HepG2 (cell line): ENCODE measurements around the gene SOBP. TPM values are rescaled to one million over a fixed set of nuclear protein-coding genes. Genes with fewer than 3 reads are reported as not detected.
A peak's percentile ranks its signal among the peaks of the same experiment; 100 is the strongest.

Experiments
- HNRNPK ChIP-seq: fragments of 200-400 bp; formaldehyde crosslinking; IDR thresholded peaks from 2 replicates; pipeline ENCODE4 v1.6.1; 2018; ENCODE audit warnings: low read length, low read depth, moderate library complexity, mild to moderate bottlenecking; ENCODE audit not compliant: poor library complexity, severe bottlenecking
- HOXA5 ChIP-seq: sonication (generic); formaldehyde crosslinking; IDR thresholded peaks from 2 replicates; pipeline ENCODE4 v1.4.0; 2020; ENCODE audit warnings: missing genetic modification reagents
- IKZF1 ChIP-seq: fragments of 450-650 bp; IDR thresholded peaks from 2 replicates; pipeline ENCODE4 v1.7.1; 2016
- MED13 ChIP-seq: sonication (generic); formaldehyde crosslinking; IDR thresholded peaks from 2 replicates; pipeline ENCODE4 v1.5.0; 2020; ENCODE audit warnings: missing genetic modification reagents
- PAF1 ChIP-seq: IDR thresholded peaks from 2 replicates; pipeline ENCODE4 v1.6.1; 2016; ENCODE audit warnings: missing genetic modification reagents, missing compliant biosample characterization
- RAD51 ChIP-seq: fragments of 450-650 bp; IDR thresholded peaks from 2 replicates; pipeline ENCODE4 v1.6.1; 2016; ENCODE audit warnings: borderline replicate concordance
- SAP130 ChIP-seq: IDR thresholded peaks from 2 replicates; pipeline ENCODE4 v1.6.1; 2016; ENCODE audit warnings: low read depth
- SATB2 ChIP-seq: sonication (generic); formaldehyde crosslinking; IDR thresholded peaks from 2 replicates; pipeline ENCODE4 v1.5.0; 2020; ENCODE audit warnings: missing genetic modification reagents
- TAF1 ChIP-seq: sonication (generic); formaldehyde crosslinking; IDR thresholded peaks from 2 replicates; pipeline ENCODE4 v1.4.0; 2020; ENCODE audit warnings: missing genetic modification reagents
- TCF7 ChIP-seq: sonication (generic); IDR thresholded peaks from 2 replicates; pipeline ENCODE4 v1.6.1; 2016; ENCODE audit warnings: antibody characterized with exemption, low read depth
- TGIF2 ChIP-seq: IDR thresholded peaks from 2 replicates; pipeline ENCODE4 v1.6.1; 2016; ENCODE audit warnings: control low read depth, missing compliant biosample characterization
- TP53 ChIP-seq: sonication (generic); formaldehyde crosslinking; conservative IDR thresholded peaks from 2 replicates; pipeline ENCODE4 v1.4.0; 2020; ENCODE audit warnings: missing genetic modification reagents
- ZBTB21 ChIP-seq: sonication (generic); formaldehyde crosslinking; IDR thresholded peaks from 2 replicates; pipeline ENCODE4 v1.4.0; 2020; ENCODE audit warnings: missing genetic modification reagents
- ZBTB38 ChIP-seq: sonication (generic); formaldehyde crosslinking; IDR thresholded peaks from 2 replicates; pipeline ENCODE4 v1.5.1; 2020; ENCODE audit warnings: mild to moderate bottlenecking, missing genetic modification reagents
- ZBTB7B ChIP-seq: sonication (generic); formaldehyde crosslinking; IDR thresholded peaks from 2 replicates; pipeline ENCODE4 v1.4.0; 2020; ENCODE audit warnings: missing genetic modification reagents
- ZNF432 ChIP-seq: sonication (generic); formaldehyde crosslinking; IDR thresholded peaks from 2 replicates; pipeline ENCODE4 v1.5.0; 2020; ENCODE audit warnings: missing genetic modification reagents, mild to moderate bottlenecking, borderline replicate concordance
- ZNF484 ChIP-seq: sonication (generic); formaldehyde crosslinking; IDR thresholded peaks from 2 replicates; pipeline ENCODE4 v1.5.1; 2020; ENCODE audit warnings: mild to moderate bottlenecking, low read depth, missing genetic modification reagents, borderline replicate concordance
- ZNF567 ChIP-seq: sonication (generic); formaldehyde crosslinking; IDR thresholded peaks from 2 replicates; pipeline ENCODE4 v1.8.1; 2023; ENCODE audit warnings: mild to moderate bottlenecking, missing genetic modification reagents, borderline replicate concordance
- ZNF615 ChIP-seq: sonication (generic); formaldehyde crosslinking; IDR thresholded peaks from 2 replicates; pipeline ENCODE4 v1.5.0; 2020; ENCODE audit warnings: mild to moderate bottlenecking, missing genetic modification reagents, borderline replicate concordance
- polyA plus RNA-seq, 8 experiments: library from polyadenylated mRNA; depleted of rRNA in 3 of 8; stranded (reverse) in 7 of 8; unstranded in 1 of 8; fragments of >200 nt; fragmentation: Illumina TruSeq in 4 of 8; extraction: Trizol in 4 of 8; gene quantifications; 2 replicates each; pipeline versions ENCODE4 v1.2.1 to v1.2.3, GENCODE V29; 2011 to 2016; ENCODE audit warnings: low read depth in 4 of 8, missing spikeins in 1 of 8, mixed read lengths in 1 of 8; ENCODE audit not compliant: insufficient read depth in 1 of 8
- total RNA-seq, 5 experiments: library from RNA; depleted of rRNA; stranded (reverse); fragments of >200 nt; fragmentation: Illumina TruSeq; extraction: Trizol; gene quantifications; 2 replicates each; pipeline ENCODE4 v1.2.3, GENCODE V29; 2016; ENCODE audit warnings: low read depth in 1 of 5
- TF ChIP-seq, protein P1 (sequence below): sonication (generic); formaldehyde crosslinking; IDR thresholded peaks from 2 replicates; pipeline ENCODE4 v1.8.0; 2022; ENCODE audit warnings: missing genetic modification reagents, mild to moderate bottlenecking, inconsistent platforms, borderline replicate concordance
- TF ChIP-seq, protein P2 (sequence below): sonication (generic); formaldehyde crosslinking; IDR thresholded peaks from 2 replicates; pipeline ENCODE4 v1.4.0; 2020; ENCODE audit warnings: missing genetic modification reagents
- TF ChIP-seq, protein P3 (sequence below): IDR thresholded peaks from 2 replicates; pipeline ENCODE4 v1.4.0; 2020; ENCODE audit warnings: mild to moderate bottlenecking, missing genetic modification reagents
- TF ChIP-seq, protein P4 (sequence below): IDR thresholded peaks from 2 replicates; pipeline ENCODE4 v1.6.1; 2016; ENCODE audit warnings: missing compliant biosample characterization, missing genetic modification reagents, borderline replicate concordance

SOBP gene
- total and polyA plus RNA-seq, 2 of the 13 experiments (the other 11 are each of a cell fraction or from before 2014, with no cell fraction given) = 1.5 to 6.9 TPM

DNA sequence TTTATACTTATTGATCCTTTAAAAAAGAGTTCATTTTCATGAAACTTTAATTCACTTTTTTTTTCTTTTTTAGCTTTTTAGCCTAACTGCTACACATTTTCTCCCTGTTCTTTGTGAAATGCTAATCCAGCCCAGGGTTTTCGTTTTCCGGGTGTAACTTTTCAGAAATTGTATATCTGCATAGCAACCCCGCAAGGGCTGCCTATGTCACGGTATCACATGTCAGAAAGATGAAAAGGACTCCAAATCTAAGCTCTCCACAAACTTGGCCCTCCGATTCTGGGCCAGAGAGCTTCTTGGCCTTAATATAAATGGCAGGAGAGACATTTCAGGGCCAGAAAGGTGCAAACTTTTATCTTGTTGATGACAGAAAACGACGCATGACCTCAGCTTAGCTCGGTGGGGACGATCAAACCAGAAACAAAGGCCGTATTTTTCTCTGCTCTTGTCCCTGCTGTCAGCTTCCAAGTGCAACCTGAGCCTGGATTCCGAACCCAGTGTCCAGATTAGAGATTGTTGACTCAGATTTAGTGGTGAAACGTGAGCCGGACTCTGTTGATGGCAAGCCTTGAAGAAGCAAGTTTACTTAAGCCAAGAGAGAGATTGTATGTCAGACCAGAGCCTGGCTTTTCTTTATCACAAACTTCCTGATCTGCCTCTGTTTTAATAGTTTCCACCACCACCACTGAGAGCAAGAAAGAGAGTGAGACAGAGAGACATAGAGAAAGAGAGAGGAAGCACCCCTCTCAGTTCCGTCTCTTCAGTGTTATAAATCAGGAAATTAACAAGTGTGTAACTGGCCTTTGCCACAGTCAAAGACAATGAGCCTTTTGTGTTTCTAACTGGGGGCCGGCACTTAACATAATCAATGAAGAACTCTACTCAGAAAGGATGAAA lies 176.4 kb downstream of the SOBP start (continued):
- TF ChIP-seq ZBTB21 (CRISPR knock-in tag) = peak; percentile 27; the same call in 1 of the 2 replicates
- TF ChIP-seq ZBTB7B = no peak
- TF ChIP-seq, protein P1, sequence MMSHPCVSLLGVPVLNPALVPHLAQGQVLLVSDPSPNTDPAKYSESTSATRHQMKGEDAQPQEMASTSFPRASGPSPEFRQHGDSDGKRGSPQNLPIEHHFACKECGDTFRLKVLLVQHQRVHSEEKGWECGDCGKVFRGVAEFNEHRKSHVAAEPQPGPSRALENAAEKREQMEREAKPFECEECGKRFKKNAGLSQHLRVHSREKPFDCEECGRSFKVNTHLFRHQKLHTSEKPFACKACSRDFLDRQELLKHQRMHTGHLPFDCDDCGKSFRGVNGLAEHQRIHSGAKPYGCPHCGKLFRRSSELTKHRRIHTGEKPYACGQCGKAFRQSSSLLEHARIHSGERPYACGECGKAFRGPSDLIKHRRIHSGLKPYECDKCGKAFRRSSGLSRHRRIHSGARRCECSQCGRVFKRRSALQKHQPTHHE (CRISPR knock-in tag) = no peak; the same call in 1 of the 2 replicates
- TF ChIP-seq ZNF432 = no peak
- TF ChIP-seq HNRNPK = no peak
- TF ChIP-seq TP53 = no peak
- no peak for TF ChIP-seq ZNF484 (CRISPR knock-in tag)
- 0 out of 2 replicates have a peak, but pooled peaks have one; percentile 32 for TF ChIP-seq TCF7
- no peak for TF ChIP-seq MED13 (CRISPR knock-in tag)
- TF ChIP-seq TAF1 (CRISPR knock-in tag) = peak; percentile 18; the same call in 1 of the 2 replicates
- no peak for TF ChIP-seq IKZF1
- no peak for TF ChIP-seq SATB2 (CRISPR knock-in tag)
- TF ChIP-seq, protein P2, sequence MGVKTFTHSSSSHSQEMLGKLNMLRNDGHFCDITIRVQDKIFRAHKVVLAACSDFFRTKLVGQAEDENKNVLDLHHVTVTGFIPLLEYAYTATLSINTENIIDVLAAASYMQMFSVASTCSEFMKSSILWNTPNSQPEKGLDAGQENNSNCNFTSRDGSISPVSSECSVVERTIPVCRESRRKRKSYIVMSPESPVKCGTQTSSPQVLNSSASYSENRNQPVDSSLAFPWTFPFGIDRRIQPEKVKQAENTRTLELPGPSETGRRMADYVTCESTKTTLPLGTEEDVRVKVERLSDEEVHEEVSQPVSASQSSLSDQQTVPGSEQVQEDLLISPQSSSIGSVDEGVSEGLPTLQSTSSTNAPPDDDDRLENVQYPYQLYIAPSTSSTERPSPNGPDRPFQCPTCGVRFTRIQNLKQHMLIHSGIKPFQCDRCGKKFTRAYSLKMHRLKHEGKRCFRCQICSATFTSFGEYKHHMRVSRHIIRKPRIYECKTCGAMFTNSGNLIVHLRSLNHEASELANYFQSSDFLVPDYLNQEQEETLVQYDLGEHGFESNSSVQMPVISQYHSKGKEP (CRISPR knock-in tag) = no peak
- no peak for TF ChIP-seq ZBTB38 (CRISPR knock-in tag)
- TF ChIP-seq, protein P3, sequence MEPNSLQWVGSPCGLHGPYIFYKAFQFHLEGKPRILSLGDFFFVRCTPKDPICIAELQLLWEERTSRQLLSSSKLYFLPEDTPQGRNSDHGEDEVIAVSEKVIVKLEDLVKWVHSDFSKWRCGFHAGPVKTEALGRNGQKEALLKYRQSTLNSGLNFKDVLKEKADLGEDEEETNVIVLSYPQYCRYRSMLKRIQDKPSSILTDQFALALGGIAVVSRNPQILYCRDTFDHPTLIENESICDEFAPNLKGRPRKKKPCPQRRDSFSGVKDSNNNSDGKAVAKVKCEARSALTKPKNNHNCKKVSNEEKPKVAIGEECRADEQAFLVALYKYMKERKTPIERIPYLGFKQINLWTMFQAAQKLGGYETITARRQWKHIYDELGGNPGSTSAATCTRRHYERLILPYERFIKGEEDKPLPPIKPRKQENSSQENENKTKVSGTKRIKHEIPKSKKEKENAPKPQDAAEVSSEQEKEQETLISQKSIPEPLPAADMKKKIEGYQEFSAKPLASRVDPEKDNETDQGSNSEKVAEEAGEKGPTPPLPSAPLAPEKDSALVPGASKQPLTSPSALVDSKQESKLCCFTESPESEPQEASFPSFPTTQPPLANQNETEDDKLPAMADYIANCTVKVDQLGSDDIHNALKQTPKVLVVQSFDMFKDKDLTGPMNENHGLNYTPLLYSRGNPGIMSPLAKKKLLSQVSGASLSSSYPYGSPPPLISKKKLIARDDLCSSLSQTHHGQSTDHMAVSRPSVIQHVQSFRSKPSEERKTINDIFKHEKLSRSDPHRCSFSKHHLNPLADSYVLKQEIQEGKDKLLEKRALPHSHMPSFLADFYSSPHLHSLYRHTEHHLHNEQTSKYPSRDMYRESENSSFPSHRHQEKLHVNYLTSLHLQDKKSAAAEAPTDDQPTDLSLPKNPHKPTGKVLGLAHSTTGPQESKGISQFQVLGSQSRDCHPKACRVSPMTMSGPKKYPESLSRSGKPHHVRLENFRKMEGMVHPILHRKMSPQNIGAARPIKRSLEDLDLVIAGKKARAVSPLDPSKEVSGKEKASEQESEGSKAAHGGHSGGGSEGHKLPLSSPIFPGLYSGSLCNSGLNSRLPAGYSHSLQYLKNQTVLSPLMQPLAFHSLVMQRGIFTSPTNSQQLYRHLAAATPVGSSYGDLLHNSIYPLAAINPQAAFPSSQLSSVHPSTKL (CRISPR knock-in tag) = peak; percentile 79
- TF ChIP-seq ZNF567 (CRISPR knock-in tag) = no peak
- TF ChIP-seq SAP130 (CRISPR knock-in tag) = peak; percentile 51; the same call in 1 of the 2 replicates
- peak; percentile 82 for TF ChIP-seq TGIF2 (CRISPR knock-in tag)
- TF ChIP-seq ZNF615 (CRISPR knock-in tag) = no peak
- TF ChIP-seq HOXA5 (CRISPR knock-in tag) = no peak
- TF ChIP-seq, protein P4, sequence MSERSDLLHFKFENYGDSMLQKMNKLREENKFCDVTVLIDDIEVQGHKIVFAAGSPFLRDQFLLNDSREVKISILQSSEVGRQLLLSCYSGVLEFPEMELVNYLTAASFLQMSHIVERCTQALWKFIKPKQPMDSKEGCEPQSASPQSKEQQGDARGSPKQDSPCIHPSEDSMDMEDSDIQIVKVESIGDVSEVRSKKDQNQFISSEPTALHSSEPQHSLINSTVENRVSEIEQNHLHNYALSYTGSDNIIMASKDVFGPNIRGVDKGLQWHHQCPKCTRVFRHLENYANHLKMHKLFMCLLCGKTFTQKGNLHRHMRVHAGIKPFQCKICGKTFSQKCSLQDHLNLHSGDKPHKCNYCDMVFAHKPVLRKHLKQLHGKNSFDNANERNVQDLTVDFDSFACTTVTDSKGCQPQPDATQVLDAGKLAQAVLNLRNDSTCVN = peak; percentile 37; the same call in 1 of the 2 replicates
- no peak for TF ChIP-seq RAD51
- TF ChIP-seq PAF1 = no peak
